OCI-LY3 (cell line): ENCODE results near the gene DNAH10.

Experiments
- CTCF ChIP-seq: fragments of 200-600, 300-600 bp; sonication (generic); IDR thresholded peaks from 2 replicates; pipeline ENCODE4 v1.5.1; 2014; ENCODE audit warnings: antibody characterized with exemption, low read length, low read depth
- EZH2phosphoT487 ChIP-seq: fragments of 200-600 bp; shearing (Covaris generic); IDR thresholded peaks from 2 replicates; pipeline ENCODE4 v1.6.1; 2018; ENCODE audit warnings: antibody characterized with exemption, mixed run types, low read depth

GRCh38 chr12:123856681-123857080 lies 94.6 kb downstream of the DNAH10 start:
- TF ChIP-seq CTCF (no peak), EZH2phosphoT487 (no peak)
